ENCODE measurements around the gene TAF3. TPM values are rescaled to one million over a fixed set of nuclear protein-coding genes. Genes with fewer than 3 reads are reported as not detected.

The TAF3 gene
- total and polyA plus RNA-seq, 2 donors (not counting 1 experiment from before 2014, with no cell fraction given), result 7.0 to 20.1 TPM

GRCh38 chr10:7988989-7989388, 170.7 kb downstream of the TAF3 start:
- Histone ChIP-seq H3K9me3 (ENCODE audit: control extremely low read depth in 1 of 3, control insufficient read depth in 2 of 3, insufficient read depth in 1 of 3, low read length in 2 of 3) (peaks cover 0 to 1% (median 0%) of the 10 kb centered on the region in 3 donors), H2AFZ (ENCODE audit: insufficient read depth, low read depth, low read length, poor library complexity, severe bottlenecking) (no peak overlapping the region), H4K20me1 (ENCODE audit: control insufficient read depth, insufficient read depth, low read length, poor library complexity, severe bottlenecking) (no peaks in the 10 kb centered on the region), H3K27ac (ENCODE audit: low read length in 2 of 2) (no peak overlapping the region), H3K79me2 (ENCODE audit: control insufficient read depth, insufficient read depth, low read length) (no peaks in the 10 kb centered on the region), H3K9ac (ENCODE audit: low read length) (no peak overlapping the region), H3K27me3 (replicated peaks in 1 of 4; ENCODE audit: control extremely low read depth in 1 of 4, control insufficient read depth in 3 of 4, insufficient read depth in 4 of 4, low read length in 3 of 4) (no peaks in the 10 kb centered on the region), H3K36me3 (replicated peaks in 1 of 2; ENCODE audit: control extremely low read depth in 1 of 2, control insufficient read depth in 1 of 2, extremely low read depth in 1 of 2, insufficient read depth in 2 of 2, low read length in 1 of 2) (no peaks in the 10 kb centered on the region), H3K4me1 (ENCODE audit: control insufficient read depth in 2 of 2, insufficient read depth in 2 of 2, low read length in 2 of 2) (no peaks in the 10 kb centered on the region), H3K4me3 (ENCODE audit: control extremely low read depth in 1 of 5, extremely low read depth in 1 of 5, insufficient read depth in 1 of 5, low read depth in 2 of 5, low read length in 4 of 5) (no peak overlapping the region), H3K4me2 (replicated peaks; ENCODE audit: low read depth, low read length, poor library complexity, severe bottlenecking) (no peak overlapping the region)
- WGBS (ENCODE audit: insufficient coverage), result 92% methylated on average over 2 of the region's 2 CpGs
- DNase-seq (no peak), ATAC-seq (ENCODE audit: low read depth) (no peak)
- no peak overlapping the region for H3K27ac Mint-ChIP-seq
- TF ChIP-seq CTCF (IDR thresholded peaks at IDR 0.05), result no peak
- TF ChIP-seq EZH2 (IDR thresholded peaks at IDR 0.05; ENCODE audit: borderline replicate concordance, insufficient read depth, low read depth, low read length, poor library complexity, severe bottlenecking), result no peak
- ChIA-PET POLR2A (no interaction called here), CTCF (no interaction called here)
- H3K4me3 Mint-ChIP-seq, result no peak overlapping the region
- no peaks in the 10 kb centered on the region for H3K9me3 Mint-ChIP-seq (ENCODE audit: insufficient read depth)
- no peaks in the 10 kb centered on the region for H3K27me3 Mint-ChIP-seq
- intact Hi-C loops (cut with micrococcal nuclease), result no loop called here
- peaks cover 6% of the 10 kb centered on the region for H3K4me1 Mint-ChIP-seq

- ChIA-PET CTCF (no interaction called here), POLR2A (no interaction called here)
- peaks cover 9% of the 10 kb centered on the region for H3K9me3 Mint-ChIP-seq (ENCODE audit: insufficient read depth)
- Histone ChIP-seq H3K4me2 (replicated peaks; ENCODE audit: low read depth, low read length, poor library complexity, severe bottlenecking) (no peak overlapping the region), H3K36me3 (replicated peaks in 1 of 2; ENCODE audit: control extremely low read depth in 1 of 2, control insufficient read depth in 1 of 2, extremely low read depth in 1 of 2, insufficient read depth in 2 of 2, low read length in 1 of 2) (peaks cover 3% of the 10 kb centered on the region in 2 experiments), H3K27me3 (replicated peaks in 1 of 4; ENCODE audit: control extremely low read depth in 1 of 4, control insufficient read depth in 3 of 4, insufficient read depth in 4 of 4, low read length in 3 of 4) (no peaks in the 10 kb centered on the region), H3K9me3 (ENCODE audit: control extremely low read depth in 1 of 3, control insufficient read depth in 2 of 3, insufficient read depth in 1 of 3, low read length in 2 of 3) (peaks cover 2 to 9% (median 6%) of the 10 kb centered on the region in 3 donors), H3K79me2 (ENCODE audit: control insufficient read depth, insufficient read depth, low read length) (no peaks in the 10 kb centered on the region), H3K4me1 (ENCODE audit: control insufficient read depth in 2 of 2, insufficient read depth in 2 of 2, low read length in 2 of 2) (no peaks in the 10 kb centered on the region), H2AFZ (ENCODE audit: insufficient read depth, low read depth, low read length, poor library complexity, severe bottlenecking) (no peak overlapping the region), H3K27ac (ENCODE audit: low read length in 2 of 2) (no peak overlapping the region), H3K4me3 (ENCODE audit: control extremely low read depth in 1 of 5, extremely low read depth in 1 of 5, insufficient read depth in 1 of 5, low read depth in 2 of 5, low read length in 4 of 5) (no peak overlapping the region), H3K9ac (ENCODE audit: low read length) (no peak overlapping the region), H4K20me1 (ENCODE audit: control insufficient read depth, insufficient read depth, low read length, poor library complexity, severe bottlenecking) (no peaks in the 10 kb centered on the region)
- H3K27me3 Mint-ChIP-seq, result no peaks in the 10 kb centered on the region
- DNase-seq, result no peak
- WGBS (ENCODE audit: insufficient coverage), result 100% methylated on average over 1 of the region's 1 CpG
- H3K27ac Mint-ChIP-seq, result no peak overlapping the region
- no peak for ATAC-seq (ENCODE audit: low read depth)
- no peak for TF ChIP-seq CTCF (IDR thresholded peaks at IDR 0.05)
- TF ChIP-seq EZH2 (IDR thresholded peaks at IDR 0.05; ENCODE audit: borderline replicate concordance, insufficient read depth, low read depth, low read length, poor library complexity, severe bottlenecking), result no peak
- intact Hi-C loops (cut with micrococcal nuclease), result no loop called here
- H3K4me1 Mint-ChIP-seq, result no peaks in the 10 kb centered on the region
- H3K4me3 Mint-ChIP-seq, result no peak overlapping the region
Measured at GRCh38 chr10:7998831-7999230, 180.5 kb downstream of the TAF3 start.
